ENCODE data around the gene NAA10. TPM values are rescaled to one million over a fixed set of nuclear protein-coding genes. Genes with fewer than 3 reads are reported as not detected.

NAA10 gene
- total RNA-seq, 6 experiments from 2014 or later = 36.1 to 56.2 (median 39.7) TPM

DNA sequence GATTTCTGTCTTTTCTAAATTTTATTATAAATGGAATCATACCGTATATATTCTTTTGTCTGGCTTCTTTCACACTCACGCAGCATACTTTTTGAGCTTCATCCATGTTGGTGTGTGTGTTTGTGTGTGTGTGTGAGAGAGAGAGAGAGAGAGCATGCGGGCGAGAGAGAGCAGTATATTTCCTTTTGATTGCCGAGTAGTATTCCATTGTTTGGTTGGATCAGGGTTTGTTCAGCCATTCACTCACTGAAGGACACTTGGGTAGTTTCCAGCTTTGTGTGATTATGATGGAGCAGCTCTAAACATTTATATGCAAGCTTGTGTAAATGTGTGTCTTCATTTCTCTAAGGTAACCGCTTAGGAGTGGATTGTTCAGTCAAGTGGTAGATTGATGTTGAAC is 45.7 kb downstream of the NAA10 start:
- ATAC-seq (no peak), DNase-seq (no peak)
- Histone ChIP-seq H3K9me3 (no peaks in the 10 kb centered on the region), H3K27me3 (peaks cover 7 to 22% of the 10 kb centered on the region in 2 donors), H3K27ac (no peak overlapping the region), H3K4me3 (no peak overlapping the region), H3K36me3 (no peaks in the 10 kb centered on the region), H3K4me1 (no peaks in the 10 kb centered on the region)
- TF ChIP-seq POLR2A (IDR thresholded peaks at IDR 0.05) = no peak
- 81% methylated on average over 5 of the region's 6 CpGs for WGBS (ENCODE audit: insufficient coverage, low coverage, low lambda C conversion rate, missing lambda C conversion rate)
- intact Hi-C loops (cut with DNase I) = no loop called here

DNA sequence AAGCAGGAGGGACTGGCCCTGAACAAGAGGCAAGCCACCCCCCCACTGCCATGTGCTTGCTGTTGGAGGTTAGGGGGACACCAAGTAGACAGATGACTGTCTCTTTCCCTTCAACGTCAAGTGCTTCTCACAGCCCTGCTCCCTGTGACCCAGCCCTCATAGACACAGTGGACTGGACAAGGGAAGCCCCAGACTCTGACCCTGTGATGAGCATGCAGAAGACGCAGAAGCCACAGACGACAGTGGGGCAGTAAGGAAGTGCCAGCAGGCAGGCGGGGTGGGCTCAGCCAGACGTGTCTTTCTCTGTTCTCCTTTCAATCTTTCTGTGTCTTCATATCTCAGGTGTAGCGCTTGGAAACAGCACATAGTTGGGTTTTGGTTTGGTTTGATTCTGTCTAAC is 46.5 kb downstream of the NAA10 start:
- intact Hi-C loops (cut with DNase I) = no loop called here
- ATAC-seq (no peak), DNase-seq (no peak)
- no peak for TF ChIP-seq POLR2A (IDR thresholded peaks at IDR 0.05)
- TF ChIP-seq, protein P1, sequence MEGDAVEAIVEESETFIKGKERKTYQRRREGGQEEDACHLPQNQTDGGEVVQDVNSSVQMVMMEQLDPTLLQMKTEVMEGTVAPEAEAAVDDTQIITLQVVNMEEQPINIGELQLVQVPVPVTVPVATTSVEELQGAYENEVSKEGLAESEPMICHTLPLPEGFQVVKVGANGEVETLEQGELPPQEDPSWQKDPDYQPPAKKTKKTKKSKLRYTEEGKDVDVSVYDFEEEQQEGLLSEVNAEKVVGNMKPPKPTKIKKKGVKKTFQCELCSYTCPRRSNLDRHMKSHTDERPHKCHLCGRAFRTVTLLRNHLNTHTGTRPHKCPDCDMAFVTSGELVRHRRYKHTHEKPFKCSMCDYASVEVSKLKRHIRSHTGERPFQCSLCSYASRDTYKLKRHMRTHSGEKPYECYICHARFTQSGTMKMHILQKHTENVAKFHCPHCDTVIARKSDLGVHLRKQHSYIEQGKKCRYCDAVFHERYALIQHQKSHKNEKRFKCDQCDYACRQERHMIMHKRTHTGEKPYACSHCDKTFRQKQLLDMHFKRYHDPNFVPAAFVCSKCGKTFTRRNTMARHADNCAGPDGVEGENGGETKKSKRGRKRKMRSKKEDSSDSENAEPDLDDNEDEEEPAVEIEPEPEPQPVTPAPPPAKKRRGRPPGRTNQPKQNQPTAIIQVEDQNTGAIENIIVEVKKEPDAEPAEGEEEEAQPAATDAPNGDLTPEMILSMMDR (IDR thresholded peaks at IDR 0.05) = no peak
- Histone ChIP-seq H3K9me3 (no peaks in the 10 kb centered on the region), H3K27ac (no peak overlapping the region), H3K27me3 (peaks cover 7 to 22% of the 10 kb centered on the region in 2 donors), H3K4me1 (no peaks in the 10 kb centered on the region), H3K36me3 (no peaks in the 10 kb centered on the region), H3K4me3 (no peak overlapping the region)
- WGBS (ENCODE audit: insufficient coverage, low coverage, low lambda C conversion rate, missing lambda C conversion rate) = 30% methylated on average over 2 of the region's 6 CpGs

GRCh38 chrX:153887385-153887784 is 47.5 kb downstream of the NAA10 start:
- TF ChIP-seq, protein P1 (IDR thresholded peaks at IDR 0.05) = no peak
- TF ChIP-seq POLR2A (IDR thresholded peaks at IDR 0.05) = no peak
- DNase-seq = no peak
- H3K36me3 ChIP-seq = no peaks in the 10 kb centered on the region
- H3K9me3 ChIP-seq = no peaks in the 10 kb centered on the region
- 58% methylated on average over 4 of the region's 8 CpGs for WGBS (ENCODE audit: insufficient coverage, low coverage, low lambda C conversion rate, missing lambda C conversion rate)
- no peak overlapping the region for H3K27ac ChIP-seq
- H3K4me3 ChIP-seq = no peak overlapping the region
- no peak for ATAC-seq
- intact Hi-C loops (cut with DNase I) = no loop called here
- no peaks in the 10 kb centered on the region for H3K4me1 ChIP-seq
- peaks cover 7 to 22% of the 10 kb centered on the region in 2 donors for H3K27me3 ChIP-seq

DNA sequence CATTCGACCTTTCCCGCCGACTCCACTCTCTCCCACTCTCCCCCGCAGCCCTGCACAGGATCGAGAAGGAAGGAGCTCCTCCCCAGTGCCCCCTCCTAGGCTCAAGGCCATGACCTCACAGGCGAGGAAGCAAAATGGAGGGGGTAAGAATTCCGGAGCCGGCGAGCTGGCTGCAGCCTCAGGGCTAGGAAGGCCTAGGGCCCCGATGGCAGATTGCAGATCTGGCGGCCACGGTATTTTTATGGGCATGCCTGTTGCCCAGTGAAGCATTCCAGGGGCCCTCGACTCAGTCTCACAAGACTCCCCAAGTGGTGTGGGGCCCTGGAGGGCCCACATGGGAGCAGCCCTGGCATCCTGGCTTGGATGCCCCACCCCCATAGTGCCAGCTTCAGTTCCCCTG is 47.9 kb downstream of the NAA10 start:
- TF ChIP-seq POLR2A (IDR thresholded peaks at IDR 0.05) = no peak
- TF ChIP-seq, protein P1 (IDR thresholded peaks at IDR 0.05) = no peak
- Histone ChIP-seq H3K9me3 (no peaks in the 10 kb centered on the region), H3K27ac (no peak overlapping the region), H3K4me1 (no peaks in the 10 kb centered on the region), H3K27me3 (peaks cover 7 to 22% of the 10 kb centered on the region in 2 donors), H3K4me3 (no peak overlapping the region), H3K36me3 (no peaks in the 10 kb centered on the region)
- intact Hi-C loops (cut with DNase I) = no loop called here
- ATAC-seq = no peak
- 15% methylated on average over 5 of the region's 13 CpGs for WGBS (ENCODE audit: insufficient coverage, low coverage, low lambda C conversion rate, missing lambda C conversion rate)
- DNase-seq = no peak

DNA sequence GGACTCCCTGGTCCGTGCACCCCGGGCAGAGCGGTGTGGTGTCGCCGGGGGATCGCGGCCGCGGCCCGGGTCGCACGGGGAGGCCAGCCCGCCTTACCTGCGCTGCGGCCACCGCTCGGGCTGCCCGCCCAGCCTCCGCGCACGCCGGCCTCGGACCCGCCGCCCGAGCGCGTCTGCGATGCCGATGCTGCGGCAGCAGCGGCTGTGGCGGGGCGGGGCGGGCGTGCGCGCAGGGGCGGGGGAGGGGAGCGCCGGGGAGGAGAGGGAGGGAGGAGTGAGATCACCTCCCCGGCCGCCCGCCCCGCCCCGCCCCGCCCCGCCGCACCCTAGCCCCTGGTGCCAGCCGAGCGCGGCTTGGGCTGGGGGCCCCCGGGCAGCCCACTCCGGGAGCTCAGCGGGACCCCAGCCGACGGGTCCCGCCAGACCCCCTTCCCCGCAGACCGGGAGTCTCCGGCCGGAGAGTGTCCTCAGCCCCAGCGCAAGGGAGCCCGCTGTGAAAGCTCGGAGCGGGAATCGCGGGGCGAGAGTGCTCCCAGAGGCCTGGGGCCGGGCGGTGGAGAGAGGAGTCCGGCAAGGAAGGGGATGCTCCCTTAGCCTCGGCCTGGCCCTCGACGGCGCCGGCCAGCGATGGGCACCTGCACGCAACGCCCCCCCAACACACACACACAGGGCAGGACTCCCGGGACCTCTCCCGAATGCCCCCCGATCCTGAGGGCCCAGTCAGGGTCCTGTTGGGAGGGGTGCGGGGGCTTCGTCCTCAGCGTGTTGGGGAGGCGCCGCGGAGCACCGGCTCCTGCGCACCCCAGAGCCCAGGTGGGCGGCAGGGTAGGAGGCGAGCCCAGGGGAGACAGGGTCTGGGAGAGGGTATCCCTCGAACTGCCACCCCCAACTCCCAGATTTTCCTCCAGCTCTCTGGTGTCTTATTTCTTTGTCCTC is 48.6 kb downstream of the NAA10 start, which contains the start of gene L1CAM:
Gene L1CAM (minus strand): TSS at position 206 of the 936 bp plus-strand sequence. CDS start 10,337 bp downstream, outside the sequence.
- intact Hi-C loops (cut with DNase I) = no loop called here
- ATAC-seq (no peak), DNase-seq (no peak)
- Histone ChIP-seq H3K36me3 (no peaks in the 10 kb centered on the region), H3K4me1 (no peaks in the 10 kb centered on the region), H3K27me3 (peaks cover 7 to 22% of the 10 kb centered on the region in 2 donors), H3K9me3 (no peaks in the 10 kb centered on the region), H3K27ac (no peak within 1 kb of the TSS), H3K4me3 (no peak within 1 kb of the TSS)
- TF ChIP-seq, protein P1 (IDR thresholded peaks at IDR 0.05) = no peak
- no peak for TF ChIP-seq POLR2A (IDR thresholded peaks at IDR 0.05)
- WGBS (ENCODE audit: insufficient coverage, low coverage, low lambda C conversion rate, missing lambda C conversion rate) = no CpG with 5 or more reads among the region's 94 CpGs
